ENCODE results near the gene SUN1.
A peak's percentile ranks its signal among the peaks of the same experiment; 100 is the strongest.

SUN1 gene

GRCh38 chr7:874031-874749 is 41.9 kb downstream of the SUN1 start:
- no peak for TF ChIP-seq CTCF (conservative IDR thresholded peaks at IDR 0.05; ENCODE audit: low read depth, low read length)
- DNase-seq (ENCODE audit: low read depth), result peak; percentile 31
- H3K4me3 ChIP-seq (ENCODE audit: low read depth, low read length), result no peak overlapping the region

DNA sequence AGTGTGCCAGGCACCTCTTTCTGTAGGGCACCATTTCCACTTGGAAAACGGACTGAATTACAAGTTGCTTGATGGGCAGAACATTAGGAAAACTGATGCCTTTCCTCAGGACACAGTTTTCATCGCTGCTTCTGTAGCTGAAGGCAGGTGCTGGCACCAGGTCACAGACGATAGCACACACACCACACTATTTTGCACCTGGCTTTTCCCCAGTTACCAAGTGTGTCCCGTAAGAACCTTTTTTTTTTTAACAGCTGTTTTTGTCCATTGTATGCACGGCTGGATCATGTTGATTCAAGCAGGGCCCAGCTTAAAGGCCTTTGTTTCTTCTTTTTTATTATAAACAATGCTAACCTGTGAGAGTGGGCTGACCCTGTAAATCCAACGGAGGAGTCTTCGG is 42.8 kb downstream of the SUN1 start:
- no peak for DNase-seq (ENCODE audit: low read depth)
- H3K4me3 ChIP-seq (ENCODE audit: low read depth, low read length), result no peak overlapping the region
- no peak for TF ChIP-seq CTCF (conservative IDR thresholded peaks at IDR 0.05; ENCODE audit: low read depth, low read length)

DNA sequence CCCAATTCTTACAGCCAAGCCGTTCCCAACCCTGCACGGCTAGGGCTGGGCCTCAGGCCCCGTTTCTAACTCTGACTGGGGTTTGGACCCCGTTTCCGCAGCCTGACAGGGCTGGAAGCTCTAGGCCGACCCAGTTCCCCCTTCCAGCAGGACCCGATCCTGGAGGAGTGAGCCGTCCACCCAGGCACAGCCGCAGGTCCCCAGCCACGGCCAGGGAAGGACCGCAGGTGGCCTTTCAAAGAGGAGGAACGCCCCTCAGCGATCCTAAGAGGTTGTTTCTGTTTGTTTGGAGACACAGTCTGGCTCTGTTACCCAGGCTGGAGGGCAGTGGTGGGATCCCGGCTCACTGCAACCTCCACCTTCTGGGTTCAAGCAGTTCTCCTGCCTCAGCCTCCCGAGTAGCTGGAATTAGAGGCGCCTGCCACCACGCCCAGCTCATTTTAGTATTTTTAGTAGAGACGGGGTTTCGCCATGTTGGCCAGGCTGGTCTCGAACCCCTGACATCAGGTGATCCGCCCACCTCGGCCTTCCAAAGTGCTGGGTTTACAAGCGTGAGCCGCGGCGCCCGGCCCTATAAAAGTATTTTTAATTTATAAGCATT is 43.3 kb downstream of the SUN1 start:
- no peak for DNase-seq (ENCODE audit: low read depth)
- no peak for TF ChIP-seq CTCF (conservative IDR thresholded peaks at IDR 0.05; ENCODE audit: low read depth, low read length)
- H3K4me3 ChIP-seq (ENCODE audit: low read depth, low read length), result peak overlapping the region; percentile 56

GRCh38 chr7:876077-876971 is 44.0 kb downstream of the SUN1 start, which contains the start of gene GET4:
GET4 (plus strand) TSS chr7:876554; CDS start chr7:876646, 92 bp downstream.
- DNase-seq (ENCODE audit: low read depth), result peak; percentile 98
- TF ChIP-seq CTCF (conservative IDR thresholded peaks at IDR 0.05; ENCODE audit: low read depth, low read length), result no peak
- H3K4me3 ChIP-seq (ENCODE audit: low read depth, low read length), result peak within 1 kb of the TSS; percentile 72

- peak; percentile 28 for DNase-seq (ENCODE audit: low read depth)
- H3K4me3 ChIP-seq (ENCODE audit: low read depth, low read length), result peak overlapping the region; percentile 72
- TF ChIP-seq CTCF (conservative IDR thresholded peaks at IDR 0.05; ENCODE audit: low read depth, low read length), result no peak
Measured at GRCh38 chr7:876972-877311, 44.7 kb downstream of the SUN1 start.

GRCh38 chr7:877312-878232 is 45.3 kb downstream of the SUN1 start:
- H3K4me3 ChIP-seq (ENCODE audit: low read depth, low read length), result peak overlapping the region; percentile 72
- no peak for TF ChIP-seq CTCF (conservative IDR thresholded peaks at IDR 0.05; ENCODE audit: low read depth, low read length)
- DNase-seq (ENCODE audit: low read depth), result no peak

Data from choroid plexus epithelial cell (primary cell).